ENCODE measurements around the gene DKK3.
A peak's percentile ranks its signal among the peaks of the same experiment; 100 is the strongest.

DKK3 gene

GRCh38 chr11:11952036-11952435 lies 56.4 kb downstream of the DKK3 start:
- DNase-seq (ENCODE audit: insufficient read length, low spot score) (no peak), FAIRE-seq (no peak)

- FAIRE-seq: no peak
- no peak for DNase-seq (ENCODE audit: insufficient read length, low spot score)
Observed at GRCh38 chr11:11949482-11949881, 58.9 kb downstream of the DKK3 start.

GRCh38 chr11:11948242-11948947 lies 60.0 kb downstream of the DKK3 start:
- no peak for FAIRE-seq

GRCh38 chr11:11947825-11948224 lies 60.6 kb downstream of the DKK3 start:
- DNase-seq (ENCODE audit: insufficient read length, low spot score) (no peak), FAIRE-seq (no peak)

More at GRCh38 chr11:11948242-11948947, 60.0 kb downstream of the DKK3 start:
- no peak for DNase-seq (ENCODE audit: insufficient read length, low spot score)

- DNase-seq (ENCODE audit: insufficient read length, low spot score) (no peak), FAIRE-seq (no peak)
Observed at GRCh38 chr11:11946878-11947277, 61.5 kb downstream of the DKK3 start.

- FAIRE-seq: no peak
- DNase-seq (ENCODE audit: insufficient read length, low spot score): no peak
Observed at GRCh38 chr11:11946180-11946579, 62.2 kb downstream of the DKK3 start.

- no peak for FAIRE-seq
Observed at GRCh38 chr11:11944444-11944843, 64.0 kb downstream of the DKK3 start.

GRCh38 chr11:11942668-11943067 lies 65.8 kb downstream of the DKK3 start:
- peak; percentile 4 for FAIRE-seq

More at GRCh38 chr11:11944444-11944843, 64.0 kb downstream of the DKK3 start:
- no peak for DNase-seq (ENCODE audit: insufficient read length, low spot score)

GRCh38 chr11:11940551-11940950 lies 67.9 kb downstream of the DKK3 start:
- DNase-seq (ENCODE audit: insufficient read length, low spot score) (no peak), FAIRE-seq (no peak)

More at GRCh38 chr11:11942668-11943067, 65.8 kb downstream of the DKK3 start:
- no peak for DNase-seq (ENCODE audit: insufficient read length, low spot score)

GRCh38 chr11:11937957-11938356 lies 70.5 kb downstream of the DKK3 start:
- FAIRE-seq (no peak), DNase-seq (ENCODE audit: insufficient read length, low spot score) (no peak)

- DNase-seq (ENCODE audit: insufficient read length, low spot score) (no peak), FAIRE-seq (no peak)
Observed at GRCh38 chr11:11937433-11937832, 71.0 kb downstream of the DKK3 start.

- FAIRE-seq (no peak), DNase-seq (ENCODE audit: insufficient read length, low spot score) (no peak)
Observed at GRCh38 chr11:11935536-11935935, 72.9 kb downstream of the DKK3 start.

GRCh38 chr11:11931461-11932055 lies 76.9 kb downstream of the DKK3 start:
- peak; percentile 33 for DNase-seq (ENCODE audit: insufficient read length, low spot score)
- FAIRE-seq: no peak

GRCh38 chr11:11929920-11930319 lies 78.5 kb downstream of the DKK3 start:
- FAIRE-seq (no peak), DNase-seq (ENCODE audit: insufficient read length, low spot score) (no peak)

GRCh38 chr11:11923828-11924227 lies 84.6 kb downstream of the DKK3 start:
- FAIRE-seq (no peak), DNase-seq (ENCODE audit: insufficient read length, low spot score) (no peak)

GRCh38 chr11:11916981-11917399 lies 91.4 kb downstream of the DKK3 start:
- DNase-seq (ENCODE audit: insufficient read length, low spot score) (peak; percentile 8), FAIRE-seq (no peak)

GRCh38 chr11:11915625-11916024 lies 92.8 kb downstream of the DKK3 start:
- no peak for DNase-seq (ENCODE audit: insufficient read length, low spot score)
- no peak for FAIRE-seq

- no peak for DNase-seq (ENCODE audit: insufficient read length, low spot score)
- no peak for FAIRE-seq
Observed at GRCh38 chr11:11913395-11913794, 95.0 kb downstream of the DKK3 start.

Data from HTR-8/SVneo (cell line).